ENCODE measurements around the gene GPR78.

- TF ChIP-seq, protein P1, sequence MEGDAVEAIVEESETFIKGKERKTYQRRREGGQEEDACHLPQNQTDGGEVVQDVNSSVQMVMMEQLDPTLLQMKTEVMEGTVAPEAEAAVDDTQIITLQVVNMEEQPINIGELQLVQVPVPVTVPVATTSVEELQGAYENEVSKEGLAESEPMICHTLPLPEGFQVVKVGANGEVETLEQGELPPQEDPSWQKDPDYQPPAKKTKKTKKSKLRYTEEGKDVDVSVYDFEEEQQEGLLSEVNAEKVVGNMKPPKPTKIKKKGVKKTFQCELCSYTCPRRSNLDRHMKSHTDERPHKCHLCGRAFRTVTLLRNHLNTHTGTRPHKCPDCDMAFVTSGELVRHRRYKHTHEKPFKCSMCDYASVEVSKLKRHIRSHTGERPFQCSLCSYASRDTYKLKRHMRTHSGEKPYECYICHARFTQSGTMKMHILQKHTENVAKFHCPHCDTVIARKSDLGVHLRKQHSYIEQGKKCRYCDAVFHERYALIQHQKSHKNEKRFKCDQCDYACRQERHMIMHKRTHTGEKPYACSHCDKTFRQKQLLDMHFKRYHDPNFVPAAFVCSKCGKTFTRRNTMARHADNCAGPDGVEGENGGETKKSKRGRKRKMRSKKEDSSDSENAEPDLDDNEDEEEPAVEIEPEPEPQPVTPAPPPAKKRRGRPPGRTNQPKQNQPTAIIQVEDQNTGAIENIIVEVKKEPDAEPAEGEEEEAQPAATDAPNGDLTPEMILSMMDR (IDR thresholded peaks at IDR 0.05), result no peak
- TF ChIP-seq ZFX (IDR thresholded peaks at IDR 0.05; ENCODE audit: borderline replicate concordance), result no peak
Observed at GRCh38 chr4:8564595-8564994, 15.6 kb upstream of the GPR78 start.

All from 22Rv1 (cell line).